ENCODE data around the gene NAV1.

GRCh38 chr1:201536558-201536957, 2.4 kb upstream of the NAV1 start:
- TF ChIP-seq CTCF (IDR thresholded peaks at IDR 0.05): no peak
- TF ChIP-seq POLR2A (IDR thresholded peaks at IDR 0.05): no peak

Data from esophagus squamous epithelium (tissue), 4 donors.